ENCODE data around the gene LRRC71.

Gene LRRC71

GRCh38 chr1:156975084-156975483 lies 54.7 kb downstream of the LRRC71 start:
- Histone ChIP-seq H3K9me3 (ENCODE audit: insufficient read depth, low read length) (no peaks in the 10 kb centered on the region), H3K4me2 (ENCODE audit: low read length) (no peak overlapping the region), H3K4me1 (ENCODE audit: low read length) (no peaks in the 10 kb centered on the region), H3K27me3 (ENCODE audit: low read depth, low read length) (no peaks in the 10 kb centered on the region), H2AFZ (ENCODE audit: low read depth, low read length) (no peak overlapping the region), H3K9ac (ENCODE audit: low read length) (no peak overlapping the region), H3K27ac (ENCODE audit: low read length) (no peak overlapping the region), H4K20me1 (ENCODE audit: insufficient read depth, low read length) (no peaks in the 10 kb centered on the region), H3K36me3 (replicated peaks; ENCODE audit: low read depth, low read length) (peaks cover 26% of the 10 kb centered on the region), H3K79me2 (ENCODE audit: low read length) (no peaks in the 10 kb centered on the region), H3K4me3 (ENCODE audit: low read length) (no peak overlapping the region)
- TF ChIP-seq, protein P1, sequence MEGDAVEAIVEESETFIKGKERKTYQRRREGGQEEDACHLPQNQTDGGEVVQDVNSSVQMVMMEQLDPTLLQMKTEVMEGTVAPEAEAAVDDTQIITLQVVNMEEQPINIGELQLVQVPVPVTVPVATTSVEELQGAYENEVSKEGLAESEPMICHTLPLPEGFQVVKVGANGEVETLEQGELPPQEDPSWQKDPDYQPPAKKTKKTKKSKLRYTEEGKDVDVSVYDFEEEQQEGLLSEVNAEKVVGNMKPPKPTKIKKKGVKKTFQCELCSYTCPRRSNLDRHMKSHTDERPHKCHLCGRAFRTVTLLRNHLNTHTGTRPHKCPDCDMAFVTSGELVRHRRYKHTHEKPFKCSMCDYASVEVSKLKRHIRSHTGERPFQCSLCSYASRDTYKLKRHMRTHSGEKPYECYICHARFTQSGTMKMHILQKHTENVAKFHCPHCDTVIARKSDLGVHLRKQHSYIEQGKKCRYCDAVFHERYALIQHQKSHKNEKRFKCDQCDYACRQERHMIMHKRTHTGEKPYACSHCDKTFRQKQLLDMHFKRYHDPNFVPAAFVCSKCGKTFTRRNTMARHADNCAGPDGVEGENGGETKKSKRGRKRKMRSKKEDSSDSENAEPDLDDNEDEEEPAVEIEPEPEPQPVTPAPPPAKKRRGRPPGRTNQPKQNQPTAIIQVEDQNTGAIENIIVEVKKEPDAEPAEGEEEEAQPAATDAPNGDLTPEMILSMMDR (IDR thresholded peaks at IDR 0.05; ENCODE audit: low read depth, low read length), result no peak
- TF ChIP-seq EZH2phosphoT487 (IDR thresholded peaks at IDR 0.05; ENCODE audit: low read depth), result no peak

GRCh38 chr1:156980551-156980950 lies 60.1 kb downstream of the LRRC71 start:
- H3K9me3 ChIP-seq (ENCODE audit: insufficient read depth, low read length), result no peaks in the 10 kb centered on the region
- H3K4me2 ChIP-seq (ENCODE audit: low read length), result no peak overlapping the region
- H2AFZ ChIP-seq (ENCODE audit: low read depth, low read length), result no peak overlapping the region
- no peaks in the 10 kb centered on the region for H3K27me3 ChIP-seq (ENCODE audit: low read depth, low read length)
- no peaks in the 10 kb centered on the region for H3K4me1 ChIP-seq (ENCODE audit: low read length)
- TF ChIP-seq, protein P1 (IDR thresholded peaks at IDR 0.05; ENCODE audit: low read depth, low read length), result no peak
- TF ChIP-seq EZH2phosphoT487 (IDR thresholded peaks at IDR 0.05; ENCODE audit: low read depth), result no peak
- H3K79me2 ChIP-seq (ENCODE audit: low read length), result no peaks in the 10 kb centered on the region
- no peaks in the 10 kb centered on the region for H4K20me1 ChIP-seq (ENCODE audit: insufficient read depth, low read length)
- no peak overlapping the region for H3K4me3 ChIP-seq (ENCODE audit: low read length)
- no peak overlapping the region for H3K27ac ChIP-seq (ENCODE audit: low read length)
- no peak overlapping the region for H3K9ac ChIP-seq (ENCODE audit: low read length)
- H3K36me3 ChIP-seq (replicated peaks; ENCODE audit: low read depth, low read length), result peaks cover 19% of the 10 kb centered on the region
